Hepatocyte (in vitro differentiated cells): ENCODE data around the gene LYSET.

ENCODE experiments used
- EZH2 ChIP-seq: fragments of 200-600 bp; sonication (generic); IDR thresholded peaks from 2 replicates; pipeline ENCODE4 v1.6.1; 2016; ENCODE audit warnings: antibody characterized with exemption, mild to moderate bottlenecking, borderline replicate concordance
- EZH2phosphoT487 ChIP-seq: fragments of 200-600 bp; sonication (generic); IDR thresholded peaks from one replicate; pipeline ENCODE4 v1.6.1; 2018; ENCODE audit warnings: antibody characterized with exemption, mild to moderate bottlenecking, low read depth, moderate library complexity; ENCODE audit not compliant: unreplicated experiment, severe bottlenecking
- TF ChIP-seq, protein P1 (sequence below): fragments of 200-600 bp; sonication (generic); IDR thresholded peaks from 2 replicates; pipeline ENCODE4 v1.5.1; 2016; ENCODE audit warnings: antibody characterized with exemption, mild to moderate bottlenecking; ENCODE audit not compliant: poor library complexity

DNA sequence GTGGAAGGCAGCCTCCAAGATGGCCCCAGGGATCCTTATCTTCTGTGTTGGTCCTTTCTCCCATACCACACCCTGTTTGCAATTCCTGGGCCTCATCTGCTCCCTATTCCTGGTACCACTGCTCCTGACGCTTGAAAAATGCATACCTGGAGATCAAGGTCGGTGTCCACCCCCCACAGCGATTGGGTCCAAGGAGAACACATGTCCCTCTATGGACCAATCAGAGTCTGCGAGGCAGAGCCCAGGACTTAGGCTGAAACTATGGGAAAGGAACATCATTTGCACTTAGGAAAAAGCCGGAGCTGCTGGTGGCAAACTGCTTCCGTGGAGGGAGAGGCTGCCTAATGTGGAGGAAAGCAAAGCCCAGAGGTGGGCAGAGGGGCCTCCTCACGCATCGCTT lies 36.1 kb upstream of the LYSET start:
- TF ChIP-seq EZH2 (no peak), EZH2phosphoT487 (no peak)
- TF ChIP-seq, protein P1, sequence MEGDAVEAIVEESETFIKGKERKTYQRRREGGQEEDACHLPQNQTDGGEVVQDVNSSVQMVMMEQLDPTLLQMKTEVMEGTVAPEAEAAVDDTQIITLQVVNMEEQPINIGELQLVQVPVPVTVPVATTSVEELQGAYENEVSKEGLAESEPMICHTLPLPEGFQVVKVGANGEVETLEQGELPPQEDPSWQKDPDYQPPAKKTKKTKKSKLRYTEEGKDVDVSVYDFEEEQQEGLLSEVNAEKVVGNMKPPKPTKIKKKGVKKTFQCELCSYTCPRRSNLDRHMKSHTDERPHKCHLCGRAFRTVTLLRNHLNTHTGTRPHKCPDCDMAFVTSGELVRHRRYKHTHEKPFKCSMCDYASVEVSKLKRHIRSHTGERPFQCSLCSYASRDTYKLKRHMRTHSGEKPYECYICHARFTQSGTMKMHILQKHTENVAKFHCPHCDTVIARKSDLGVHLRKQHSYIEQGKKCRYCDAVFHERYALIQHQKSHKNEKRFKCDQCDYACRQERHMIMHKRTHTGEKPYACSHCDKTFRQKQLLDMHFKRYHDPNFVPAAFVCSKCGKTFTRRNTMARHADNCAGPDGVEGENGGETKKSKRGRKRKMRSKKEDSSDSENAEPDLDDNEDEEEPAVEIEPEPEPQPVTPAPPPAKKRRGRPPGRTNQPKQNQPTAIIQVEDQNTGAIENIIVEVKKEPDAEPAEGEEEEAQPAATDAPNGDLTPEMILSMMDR = no peak
